ENCODE results near the gene ST7L. TPM values are rescaled to one million over a fixed set of nuclear protein-coding genes. Genes with fewer than 3 reads are reported as not detected.

Gene ST7L
- total and polyA plus RNA-seq, 3 donors from 2014 or later = 59.1 to 125 (median 97.2) TPM

DNA sequence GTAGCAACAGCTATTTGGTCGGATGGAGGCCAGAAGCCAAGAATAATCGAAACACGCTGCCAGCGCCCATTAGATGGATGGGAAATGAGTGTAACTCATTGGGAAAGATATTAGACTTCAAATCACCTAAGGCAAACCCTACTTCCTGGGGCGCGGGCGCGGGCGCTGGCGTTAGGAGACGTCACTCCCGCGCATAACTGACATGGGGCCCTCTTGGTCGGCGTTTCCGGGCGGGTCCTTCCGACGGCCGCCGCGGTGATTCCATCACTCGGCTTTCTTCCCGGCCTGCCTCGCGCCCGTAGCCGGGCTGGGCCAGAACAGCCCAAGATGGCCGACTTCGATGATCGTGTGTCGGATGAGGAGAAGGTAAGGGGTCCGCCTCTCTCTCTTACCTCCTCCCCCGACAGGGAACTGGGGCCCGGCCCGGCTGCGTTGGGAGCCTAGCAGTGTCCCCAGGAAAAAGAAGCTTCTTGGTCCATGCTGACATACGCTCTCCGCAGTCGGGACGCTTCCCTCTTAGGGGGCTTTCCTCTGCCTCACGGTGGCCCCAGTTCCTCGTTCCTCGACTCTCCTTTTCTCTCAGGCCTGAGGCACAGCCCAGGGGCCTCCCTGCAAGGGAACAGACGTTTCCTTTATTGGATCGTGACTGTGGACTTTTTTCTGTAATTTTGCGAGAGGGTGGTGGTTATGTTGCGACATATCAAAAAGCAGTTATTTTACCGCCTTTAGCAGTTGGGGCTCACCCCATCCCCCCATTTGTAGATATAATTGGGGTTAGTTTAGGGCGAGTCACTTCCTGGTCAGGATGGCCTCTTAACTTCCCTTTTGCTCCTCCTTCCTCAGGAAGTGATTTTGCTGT lies 806 bp upstream of the ST7L start, which contains the start of gene CAPZA1:
TSS of gene CAPZA1 (plus strand) at position 315 of the 859 bp plus-strand sequence. CDS start at position 328, 13 bp downstream.
- DNase-seq = peak; percentile 95
- TF ChIP-seq, protein P1, sequence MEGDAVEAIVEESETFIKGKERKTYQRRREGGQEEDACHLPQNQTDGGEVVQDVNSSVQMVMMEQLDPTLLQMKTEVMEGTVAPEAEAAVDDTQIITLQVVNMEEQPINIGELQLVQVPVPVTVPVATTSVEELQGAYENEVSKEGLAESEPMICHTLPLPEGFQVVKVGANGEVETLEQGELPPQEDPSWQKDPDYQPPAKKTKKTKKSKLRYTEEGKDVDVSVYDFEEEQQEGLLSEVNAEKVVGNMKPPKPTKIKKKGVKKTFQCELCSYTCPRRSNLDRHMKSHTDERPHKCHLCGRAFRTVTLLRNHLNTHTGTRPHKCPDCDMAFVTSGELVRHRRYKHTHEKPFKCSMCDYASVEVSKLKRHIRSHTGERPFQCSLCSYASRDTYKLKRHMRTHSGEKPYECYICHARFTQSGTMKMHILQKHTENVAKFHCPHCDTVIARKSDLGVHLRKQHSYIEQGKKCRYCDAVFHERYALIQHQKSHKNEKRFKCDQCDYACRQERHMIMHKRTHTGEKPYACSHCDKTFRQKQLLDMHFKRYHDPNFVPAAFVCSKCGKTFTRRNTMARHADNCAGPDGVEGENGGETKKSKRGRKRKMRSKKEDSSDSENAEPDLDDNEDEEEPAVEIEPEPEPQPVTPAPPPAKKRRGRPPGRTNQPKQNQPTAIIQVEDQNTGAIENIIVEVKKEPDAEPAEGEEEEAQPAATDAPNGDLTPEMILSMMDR (IDR thresholded peaks at IDR 0.05) = no peak
- no peak for TF ChIP-seq POLR2A (IDR thresholded peaks at IDR 0.05)
- 0 to 2% methylated on average over 19 to 50 of the region's 50 CpGs for WGBS, 2 donors
- Histone ChIP-seq H3K9me3 (no peaks in the 10 kb centered on the region), H3K4me3 (peak within 1 kb of the TSS; percentile 81 to 87), H3K4me1 (peaks cover 22% of the 10 kb centered on the region), H3K36me3 (ENCODE audit: low read depth, missing control alignments) (no peaks in the 10 kb centered on the region), H3K27me3 (no peaks in the 10 kb centered on the region), H3K27ac (peak within 1 kb of the TSS; percentile 95 to 97)
- intact Hi-C loops (cut with DNase I; ENCODE audit: low total_unique reads) = loop anchor here (2.0 to 5.0 kb wide), 2 partner anchors 87 to 117 kb away; partner anchors contain the start of gene RHOC

DNA sequence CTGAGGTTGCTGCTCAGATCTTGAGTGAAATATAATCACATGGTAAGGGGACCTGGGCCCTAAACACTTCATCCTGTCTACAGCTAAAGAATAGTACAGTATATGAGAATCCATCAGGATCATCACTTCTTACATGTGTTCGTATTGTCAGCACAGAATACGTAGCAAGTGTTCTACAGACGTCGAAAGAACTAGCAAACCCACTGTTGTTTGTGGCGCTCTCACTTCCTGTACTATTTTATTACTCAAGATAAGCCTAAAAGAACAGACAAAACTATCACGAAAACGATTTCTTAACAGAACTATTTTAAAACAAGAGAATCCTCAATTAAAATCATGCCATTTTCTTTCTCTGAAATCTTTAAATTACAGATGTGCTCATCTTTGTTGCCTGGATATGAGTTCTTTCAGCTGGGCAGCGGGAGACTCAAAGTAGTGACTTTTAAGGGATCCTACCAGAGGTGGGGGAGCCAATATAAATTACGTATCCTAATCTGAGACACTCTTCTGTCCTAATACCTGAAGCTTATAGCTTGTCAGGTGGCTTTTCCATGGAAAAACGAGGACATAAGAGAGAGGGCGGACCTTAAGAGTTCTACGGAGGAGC lies 724 bp downstream of the ST7L start:
- H3K9me3 ChIP-seq = no peaks in the 10 kb centered on the region
- TF ChIP-seq, protein P1 (IDR thresholded peaks at IDR 0.05) = no peak
- TF ChIP-seq POLR2A (IDR thresholded peaks at IDR 0.05) = no peak
- intact Hi-C loops (cut with DNase I; ENCODE audit: low total_unique reads) = loop anchor here (2.0 to 5.0 kb wide), 2 partner anchors 89 to 116 kb away; partner anchors contain the start of gene RHOC
- 0% methylated on average over 12 of the region's 12 CpGs for WGBS, 2 donors
- peak overlapping the region; percentile 81 to 87 for H3K4me3 ChIP-seq
- no peaks in the 10 kb centered on the region for H3K36me3 ChIP-seq (ENCODE audit: low read depth, missing control alignments)
- H3K27ac ChIP-seq = peak overlapping the region; percentile 95 to 97
- H3K27me3 ChIP-seq = no peaks in the 10 kb centered on the region
- peaks cover 22% of the 10 kb centered on the region for H3K4me1 ChIP-seq
- DNase-seq = no peak

GRCh38 chr1:112614460-112615065 lies 4.4 kb downstream of the ST7L start:
- TF ChIP-seq, protein P1 (IDR thresholded peaks at IDR 0.05) = peak in 2 of 3 experiments; percentile 22 to 45
- no peak for TF ChIP-seq POLR2A (IDR thresholded peaks at IDR 0.05)
- no peaks in the 10 kb centered on the region for H3K27me3 ChIP-seq
- intact Hi-C loops (cut with DNase I; ENCODE audit: low total_unique reads) = loop anchor here (5.0 kb wide), 1 partner anchor 112 kb away; no protein-coding TSS in a partner anchor
- H3K4me3 ChIP-seq = no peak overlapping the region
- DNase-seq = no peak
- no peaks in the 10 kb centered on the region for H3K9me3 ChIP-seq
- no peak overlapping the region for H3K27ac ChIP-seq
- WGBS, 2 donors = 61 to 67% methylated on average over 6 of the region's 6 CpGs
- peaks cover 11% of the 10 kb centered on the region for H3K4me1 ChIP-seq
- H3K36me3 ChIP-seq (ENCODE audit: low read depth, missing control alignments) = no peaks in the 10 kb centered on the region

DNA sequence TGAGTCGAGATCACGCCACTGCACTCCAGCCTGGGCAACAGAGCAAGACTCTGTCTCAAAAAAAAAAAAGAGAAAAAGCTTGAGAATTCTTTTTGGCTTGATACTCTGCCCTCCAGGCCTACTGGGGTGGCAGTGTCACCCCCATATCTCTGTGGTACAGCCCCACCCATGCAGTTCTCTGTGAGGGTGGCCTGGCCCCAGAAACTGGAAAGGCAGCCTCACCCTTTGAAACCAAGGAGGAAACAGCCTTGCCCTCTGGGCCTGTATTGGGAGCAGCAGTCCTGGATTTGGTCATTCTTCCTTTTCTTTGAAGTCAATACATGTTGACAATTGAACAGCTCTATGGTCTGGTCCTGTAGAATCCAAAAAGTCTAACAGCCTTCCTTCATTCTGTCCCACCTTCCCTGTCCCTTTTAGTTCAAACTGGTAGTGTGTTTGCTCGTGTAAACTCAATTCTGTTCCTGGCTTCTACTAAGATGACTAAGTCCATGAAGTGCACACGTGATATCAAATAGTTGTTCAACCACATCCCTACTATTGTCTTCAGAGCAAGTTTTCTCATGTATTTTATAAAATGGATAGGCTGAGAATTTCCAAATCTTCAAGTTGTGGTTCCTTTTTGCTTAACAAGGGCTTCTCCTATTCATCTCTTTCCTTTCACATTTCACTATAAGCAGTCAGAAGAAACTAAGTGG lies 13.2 kb downstream of the ST7L start:
- Histone ChIP-seq H3K36me3 (ENCODE audit: low read depth, missing control alignments) (no peaks in the 10 kb centered on the region), H3K27ac (no peak overlapping the region), H3K4me1 (no peaks in the 10 kb centered on the region), H3K4me3 (no peak overlapping the region), H3K9me3 (no peaks in the 10 kb centered on the region), H3K27me3 (no peaks in the 10 kb centered on the region)
- intact Hi-C loops (cut with DNase I; ENCODE audit: low total_unique reads) = no loop called here
- WGBS, 2 donors = 93 to 94% methylated on average over 4 of the region's 4 CpGs
- DNase-seq = no peak
- TF ChIP-seq POLR2A (IDR thresholded peaks at IDR 0.05) = no peak
- TF ChIP-seq, protein P1 (IDR thresholded peaks at IDR 0.05) = no peak

All from testis (tissue), 3 donors.